Measurements from ENCODE around the gene ATP2C2. TPM values are rescaled to one million over a fixed set of nuclear protein-coding genes. Genes with fewer than 3 reads are reported as not detected.

ATP2C2 gene
- total RNA-seq, 1 experiment from 2014 or later: 26.0 TPM

DNA sequence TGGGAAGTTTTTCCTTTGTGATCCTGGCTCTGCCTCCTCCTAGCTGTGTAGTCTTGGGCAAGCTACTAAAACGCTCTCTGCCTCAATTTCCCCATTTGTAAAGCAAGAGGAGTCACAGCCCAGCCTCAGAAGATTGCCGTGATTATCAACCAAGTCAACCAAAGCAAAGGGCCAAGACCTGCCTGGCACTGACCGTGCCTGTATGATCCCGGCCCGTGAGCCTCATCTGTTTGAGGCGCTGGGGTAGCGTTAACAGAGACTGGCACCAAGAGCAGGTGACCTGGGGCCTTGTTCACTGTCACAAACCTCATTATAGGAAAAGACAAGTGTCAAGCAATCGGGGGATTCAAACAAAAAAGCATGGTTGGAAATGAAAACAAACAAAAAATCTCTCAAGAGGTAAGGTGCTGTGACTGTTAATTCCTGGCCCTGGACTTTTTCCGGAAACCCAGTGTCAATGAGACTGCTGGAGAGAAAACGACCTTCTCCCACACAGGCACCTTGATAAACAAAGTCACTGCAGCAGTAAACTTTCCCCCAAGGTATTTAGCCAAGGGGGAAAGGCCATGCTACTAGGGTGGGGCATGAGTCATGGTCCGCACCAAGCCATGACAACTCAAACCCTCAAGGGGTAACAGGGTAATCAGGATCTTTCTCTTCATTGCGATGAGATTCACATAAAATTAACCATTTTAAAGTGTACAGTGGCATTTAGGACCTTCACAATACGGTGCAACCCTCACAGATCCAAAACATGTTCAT lies 130.7 kb downstream of the ATP2C2 start:
- no peaks in the 10 kb centered on the region for H3K9me2 ChIP-seq (replicated peaks; ENCODE audit: low read length)
- peaks cover 12% of the 10 kb centered on the region for H3F3A ChIP-seq (ENCODE audit: low read length, unreplicated experiment)
- TF ChIP-seq, protein P1, sequence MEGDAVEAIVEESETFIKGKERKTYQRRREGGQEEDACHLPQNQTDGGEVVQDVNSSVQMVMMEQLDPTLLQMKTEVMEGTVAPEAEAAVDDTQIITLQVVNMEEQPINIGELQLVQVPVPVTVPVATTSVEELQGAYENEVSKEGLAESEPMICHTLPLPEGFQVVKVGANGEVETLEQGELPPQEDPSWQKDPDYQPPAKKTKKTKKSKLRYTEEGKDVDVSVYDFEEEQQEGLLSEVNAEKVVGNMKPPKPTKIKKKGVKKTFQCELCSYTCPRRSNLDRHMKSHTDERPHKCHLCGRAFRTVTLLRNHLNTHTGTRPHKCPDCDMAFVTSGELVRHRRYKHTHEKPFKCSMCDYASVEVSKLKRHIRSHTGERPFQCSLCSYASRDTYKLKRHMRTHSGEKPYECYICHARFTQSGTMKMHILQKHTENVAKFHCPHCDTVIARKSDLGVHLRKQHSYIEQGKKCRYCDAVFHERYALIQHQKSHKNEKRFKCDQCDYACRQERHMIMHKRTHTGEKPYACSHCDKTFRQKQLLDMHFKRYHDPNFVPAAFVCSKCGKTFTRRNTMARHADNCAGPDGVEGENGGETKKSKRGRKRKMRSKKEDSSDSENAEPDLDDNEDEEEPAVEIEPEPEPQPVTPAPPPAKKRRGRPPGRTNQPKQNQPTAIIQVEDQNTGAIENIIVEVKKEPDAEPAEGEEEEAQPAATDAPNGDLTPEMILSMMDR (conservative IDR thresholded peaks at IDR 0.05; ENCODE audit: low read depth, low read length): no peak
- no peak for TF ChIP-seq EZH2 (IDR thresholded peaks at IDR 0.05; ENCODE audit: low read length, unreplicated experiment)
- TF ChIP-seq EZH2phosphoT487 (IDR thresholded peaks at IDR 0.05; ENCODE audit: borderline replicate concordance, low read length): no peak
- peaks cover 44% of the 10 kb centered on the region for H3K79me2 ChIP-seq (ENCODE audit: low read length)
- peak; percentile 14 for ATAC-seq
- peak overlapping the region; percentile 69 for H3K4me2 ChIP-seq (ENCODE audit: low read length)
- peak overlapping the region; percentile 100 for H3K27ac ChIP-seq (ENCODE audit: low read length)
- no peaks in the 10 kb centered on the region for H3K9me3 ChIP-seq (ENCODE audit: low read length)
- H4K20me1 ChIP-seq (ENCODE audit: low read length): no peaks in the 10 kb centered on the region
- ChIA-PET POLR2A (ENCODE audit: unreplicated experiment) (no interaction called here), CTCF (no interaction called here)
- H3K4me1 ChIP-seq (ENCODE audit: insufficient read depth, low read length): peaks cover 56% of the 10 kb centered on the region
- peak overlapping the region; percentile 47 for H3K9ac ChIP-seq (ENCODE audit: low read length)
- no TSS peak for BruUV-seq (replicated peaks)
- peaks cover 40% of the 10 kb centered on the region for H3K36me3 ChIP-seq (ENCODE audit: low read depth, low read length)
- peak; percentile 65 for DNase-seq
- no peak overlapping the region for H2AFZ ChIP-seq (ENCODE audit: low read length)
- intact Hi-C loops (cut with micrococcal nuclease): no loop called here
- H3K27me3 ChIP-seq (ENCODE audit: low read length): no peaks in the 10 kb centered on the region
- H3K4me3 ChIP-seq (ENCODE audit: low read length): 0 out of 2 replicates have a peak overlapping the region, but pooled peaks have one; percentile 9

DNA sequence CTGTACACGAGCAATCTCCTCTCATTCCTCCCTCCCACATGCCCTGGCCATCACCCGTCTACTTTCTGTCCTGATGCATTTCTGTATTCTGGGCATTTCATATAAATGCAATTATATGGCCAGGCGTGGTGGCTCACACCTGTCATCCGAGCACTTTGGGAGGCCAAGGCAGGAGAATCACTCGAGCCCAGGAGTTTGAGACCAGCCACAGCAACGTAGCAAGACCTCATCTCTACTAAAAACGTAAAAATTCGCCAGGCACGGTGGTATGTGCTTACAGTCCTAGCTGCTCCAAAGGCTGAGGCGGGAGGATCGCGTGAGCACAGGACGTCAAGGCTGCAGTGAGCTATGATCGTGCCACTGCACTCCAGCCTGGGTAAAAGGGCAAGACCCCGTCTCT lies 131.3 kb downstream of the ATP2C2 start:
- Histone ChIP-seq H3K27ac (ENCODE audit: low read length) (peak overlapping the region; percentile 100), H3K4me3 (ENCODE audit: low read length) (0 out of 2 replicates have a peak overlapping the region, but pooled peaks have one; percentile 9), H3K9me3 (ENCODE audit: low read length) (no peaks in the 10 kb centered on the region), H2AFZ (ENCODE audit: low read length) (no peak overlapping the region), H3K9ac (ENCODE audit: low read length) (peak overlapping the region; percentile 47), H4K20me1 (ENCODE audit: low read length) (no peaks in the 10 kb centered on the region), H3K9me2 (replicated peaks; ENCODE audit: low read length) (no peaks in the 10 kb centered on the region), H3K27me3 (ENCODE audit: low read length) (no peaks in the 10 kb centered on the region), H3K79me2 (ENCODE audit: low read length) (peaks cover 49% of the 10 kb centered on the region), H3K4me1 (ENCODE audit: insufficient read depth, low read length) (peaks cover 57% of the 10 kb centered on the region), H3K4me2 (ENCODE audit: low read length) (peak overlapping the region; percentile 69), H3K36me3 (ENCODE audit: low read depth, low read length) (peaks cover 36% of the 10 kb centered on the region), H3F3A (ENCODE audit: low read length, unreplicated experiment) (peaks cover 12% of the 10 kb centered on the region)
- BruUV-seq (replicated peaks): no TSS peak
- no peak for DNase-seq
- CTCF ChIA-PET: no interaction called here
- no peak for ATAC-seq
- POLR2A ChIA-PET (ENCODE audit: unreplicated experiment): no interaction called here
- TF ChIP-seq, protein P1 (conservative IDR thresholded peaks at IDR 0.05; ENCODE audit: low read depth, low read length): no peak
- TF ChIP-seq EZH2phosphoT487 (IDR thresholded peaks at IDR 0.05; ENCODE audit: borderline replicate concordance, low read length) (no peak), EZH2 (IDR thresholded peaks at IDR 0.05; ENCODE audit: low read length, unreplicated experiment) (no peak)
- intact Hi-C loops (cut with micrococcal nuclease): no loop called here

DNA sequence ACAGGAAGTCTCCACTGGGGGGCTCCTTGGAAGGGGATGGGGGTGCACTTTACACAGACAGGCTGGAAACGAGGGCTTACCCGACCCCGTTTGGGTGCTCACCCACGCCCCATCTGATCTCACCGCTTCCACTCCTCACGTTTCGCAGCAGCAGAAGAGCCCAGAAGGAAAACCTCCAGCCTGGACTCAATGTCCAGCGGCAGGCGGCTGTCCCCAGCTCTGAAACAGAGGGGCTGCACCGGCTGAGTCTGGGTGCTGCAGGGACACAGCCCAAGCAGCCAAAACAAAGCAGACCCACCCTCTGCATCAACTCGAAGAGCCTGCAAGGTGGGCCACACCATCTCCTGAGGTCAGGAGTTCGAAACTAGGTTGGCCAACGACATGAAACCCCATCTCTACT lies 132.2 kb downstream of the ATP2C2 start:
- ATAC-seq (no peak), DNase-seq (no peak)
- Histone ChIP-seq H3K4me1 (ENCODE audit: insufficient read depth, low read length) (peaks cover 65% of the 10 kb centered on the region), H3K9me3 (ENCODE audit: low read length) (no peaks in the 10 kb centered on the region), H3K79me2 (ENCODE audit: low read length) (peaks cover 55% of the 10 kb centered on the region), H3K36me3 (ENCODE audit: low read depth, low read length) (peaks cover 32% of the 10 kb centered on the region), H2AFZ (ENCODE audit: low read length) (no peak overlapping the region), H3K27me3 (ENCODE audit: low read length) (no peaks in the 10 kb centered on the region), H3K4me3 (ENCODE audit: low read length) (no peak overlapping the region), H3K27ac (ENCODE audit: low read length) (peak overlapping the region; percentile 100), H3F3A (ENCODE audit: low read length, unreplicated experiment) (peaks cover 12% of the 10 kb centered on the region), H3K9ac (ENCODE audit: low read length) (peak overlapping the region; percentile 62), H3K9me2 (replicated peaks; ENCODE audit: low read length) (no peaks in the 10 kb centered on the region), H3K4me2 (ENCODE audit: low read length) (peak overlapping the region; percentile 59), H4K20me1 (ENCODE audit: low read length) (no peaks in the 10 kb centered on the region)
- TF ChIP-seq, protein P1 (conservative IDR thresholded peaks at IDR 0.05; ENCODE audit: low read depth, low read length): no peak
- no peak for TF ChIP-seq EZH2phosphoT487 (IDR thresholded peaks at IDR 0.05; ENCODE audit: borderline replicate concordance, low read length)
- TF ChIP-seq EZH2 (IDR thresholded peaks at IDR 0.05; ENCODE audit: low read length, unreplicated experiment): no peak
- intact Hi-C loops (cut with micrococcal nuclease): no loop called here
- no TSS peak for BruUV-seq (replicated peaks)
- ChIA-PET POLR2A (ENCODE audit: unreplicated experiment) (no interaction called here), CTCF (no interaction called here)
